CD4-positive, alpha-beta T cell (primary cell): ENCODE results near the gene KDM4B. TPM values are rescaled to one million over a fixed set of nuclear protein-coding genes. Genes with fewer than 3 reads are reported as not detected.

Source experiments
- ATAC-seq: fragments of 200-7000 bp; cut with Tn5 transposase; one replicate; pipeline ENCODE4 v1.10.0; 2022; ENCODE audit warnings: mild to moderate bottlenecking; ENCODE audit not compliant: poor library complexity
- CTCF ChIA-PET: fragments of 350-600 bp; sonication (Branson Sonifier 250); formaldehyde crosslinking; loops from one replicate; lab custom pipeline; 2021; ENCODE audit warnings: antibody characterized with exemption, inconsistent platforms; lab: Charles Lee
- POLR2A ChIA-PET: fragments of 350-600 bp; sonication (Branson Sonifier 250); formaldehyde crosslinking; loops from one replicate; lab custom pipeline; 2021; ENCODE audit warnings: antibody characterized with exemption, inconsistent platforms; lab: Charles Lee
- DNase-seq, 14 experiments: peaks; one replicate each; pipeline ENCODE4 v3.0.0-alpha.2; 2013 to 2020; ENCODE audit warnings: mixed read lengths in 2 of 14
- H3K27ac ChIP-seq, 2 donors: one replicate each; pipeline versions ENCODE4 v1.5.1 to v1.7.0; 2013; ENCODE audit warnings: low read length in 2 of 2, low read depth in 1 of 2, mild to moderate bottlenecking in 1 of 2
- H3K27me3 ChIP-seq, 2 experiments: 1 replicate in 1 of 2; 2 replicates in 1 of 2; pipeline versions ENCODE4 v1.6.1 to v1.7.0; 2013; ENCODE audit warnings: low read length in 2 of 2, control low read depth in 1 of 2, mild to moderate bottlenecking in 1 of 2, moderate library complexity in 1 of 2; ENCODE audit not compliant: insufficient read depth in 2 of 2, control insufficient read depth in 1 of 2
- H3K36me3 ChIP-seq: one replicate; pipeline ENCODE4 v1.6.1; 2013; ENCODE audit warnings: low read length, control low read depth; ENCODE audit not compliant: insufficient read depth
- H3K4me1 ChIP-seq: one replicate; pipeline ENCODE4 v1.6.1; 2013; ENCODE audit warnings: low read length, control low read depth; ENCODE audit not compliant: insufficient read depth
- H3K4me3 ChIP-seq: one replicate; pipeline ENCODE4 v1.5.1; 2013; ENCODE audit warnings: mild to moderate bottlenecking, low read length, moderate library complexity
- H3K9me3 ChIP-seq, 2 experiments: 1 replicate in 1 of 2; 2 replicates in 1 of 2; pipeline versions ENCODE4 v1.6.1 to v1.7.0; 2013; ENCODE audit warnings: low read length in 2 of 2, mild to moderate bottlenecking in 2 of 2, control low read depth in 1 of 2, moderate library complexity in 1 of 2; ENCODE audit not compliant: control insufficient read depth in 1 of 2, insufficient read depth in 1 of 2
- H3K27ac Mint-ChIP-seq: one replicate; pipeline ENCODE4 v1.8.0; 2020; ENCODE audit warnings: mixed read lengths
- H3K27me3 Mint-ChIP-seq: one replicate; pipeline ENCODE4 v1.8.0; 2021; ENCODE audit warnings: mixed read lengths
- H3K36me3 Mint-ChIP-seq: one replicate; pipeline ENCODE4 v1.8.0; 2021; ENCODE audit warnings: low read depth, mixed read lengths
- H3K4me1 Mint-ChIP-seq: one replicate; pipeline ENCODE4 v1.8.0; 2021; ENCODE audit warnings: low read depth, mixed read lengths
- H3K4me3 Mint-ChIP-seq: one replicate; pipeline ENCODE4 v1.8.0; 2020; ENCODE audit warnings: mild to moderate bottlenecking, mixed read lengths
- H3K9me3 Mint-ChIP-seq: one replicate; pipeline ENCODE4 v1.8.0; 2020; ENCODE audit warnings: mixed read lengths
- intact Hi-C, 2 experiments: fragments of 100-400 bp; cut with DNase I in 1 of 2; cut with micrococcal nuclease in 1 of 2; formaldehyde crosslinking; loops; one replicate each; pipeline versions ENCODE4 v1.15.1 to v1.9.0; 2023 to 2025; cut with DNase I, micrococcal nuclease
- total RNA-seq, 174 experiments: library from RNA in 2 of 174; stranded (reverse) in 2 of 174; gene quantifications; one replicate each; pipeline ENCODE4 v1.2.3 and lab custom pipeline; 2021 to 2026
- TF ChIP-seq, protein P1 (sequence below): fragments of 200-600 bp; IDR thresholded peaks from one replicate; pipeline ENCODE4 v1.8.0; 2022; ENCODE audit warnings: antibody characterized with exemption, mild to moderate bottlenecking

KDM4B gene
- total RNA-seq, 2 experiments from 2014 or later: 41.8 to 42.5 TPM

- ATAC-seq (no peak), DNase-seq (no peak)
- Mint-ChIP-seq H3K27me3 (no peaks in the 10 kb centered on the region), H3K27ac (no peak overlapping the region), H3K4me1 (no peaks in the 10 kb centered on the region), H3K36me3 (peaks cover 29% of the 10 kb centered on the region), H3K9me3 (no peaks in the 10 kb centered on the region), H3K4me3 (no peak overlapping the region)
- POLR2A ChIA-PET: no interaction called here
- H3K4me1 ChIP-seq: no peaks in the 10 kb centered on the region
- intact Hi-C loops: no loop called here
- CTCF ChIA-PET: no interaction called here
- H3K4me3 ChIP-seq: no peak overlapping the region
- no peaks in the 10 kb centered on the region for H3K27me3 ChIP-seq
- peaks cover under 1 to 25% of the 10 kb centered on the region in 2 experiments for H3K9me3 ChIP-seq
- peaks cover 17% of the 10 kb centered on the region for H3K36me3 ChIP-seq
- TF ChIP-seq, protein P1, sequence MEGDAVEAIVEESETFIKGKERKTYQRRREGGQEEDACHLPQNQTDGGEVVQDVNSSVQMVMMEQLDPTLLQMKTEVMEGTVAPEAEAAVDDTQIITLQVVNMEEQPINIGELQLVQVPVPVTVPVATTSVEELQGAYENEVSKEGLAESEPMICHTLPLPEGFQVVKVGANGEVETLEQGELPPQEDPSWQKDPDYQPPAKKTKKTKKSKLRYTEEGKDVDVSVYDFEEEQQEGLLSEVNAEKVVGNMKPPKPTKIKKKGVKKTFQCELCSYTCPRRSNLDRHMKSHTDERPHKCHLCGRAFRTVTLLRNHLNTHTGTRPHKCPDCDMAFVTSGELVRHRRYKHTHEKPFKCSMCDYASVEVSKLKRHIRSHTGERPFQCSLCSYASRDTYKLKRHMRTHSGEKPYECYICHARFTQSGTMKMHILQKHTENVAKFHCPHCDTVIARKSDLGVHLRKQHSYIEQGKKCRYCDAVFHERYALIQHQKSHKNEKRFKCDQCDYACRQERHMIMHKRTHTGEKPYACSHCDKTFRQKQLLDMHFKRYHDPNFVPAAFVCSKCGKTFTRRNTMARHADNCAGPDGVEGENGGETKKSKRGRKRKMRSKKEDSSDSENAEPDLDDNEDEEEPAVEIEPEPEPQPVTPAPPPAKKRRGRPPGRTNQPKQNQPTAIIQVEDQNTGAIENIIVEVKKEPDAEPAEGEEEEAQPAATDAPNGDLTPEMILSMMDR: no peak
- no peak overlapping the region for H3K27ac ChIP-seq
Observed at GRCh38 chr19:5092481-5092843, 123.5 kb downstream of the KDM4B start.

- H3K36me3 ChIP-seq: peaks cover 22% of the 10 kb centered on the region
- H3K9me3 ChIP-seq: peaks cover 8 to 34% of the 10 kb centered on the region in 2 experiments
- H3K4me3 ChIP-seq: no peak overlapping the region
- TF ChIP-seq, protein P1: no peak
- H3K27ac ChIP-seq: no peak overlapping the region
- ATAC-seq: no peak
- intact Hi-C loops: no loop called here
- POLR2A ChIA-PET: no interaction called here
- DNase-seq: no peak
- H3K4me3 Mint-ChIP-seq: no peak overlapping the region
- H3K27ac Mint-ChIP-seq: no peak overlapping the region
- H3K36me3 Mint-ChIP-seq: peaks cover 34% of the 10 kb centered on the region
- no peaks in the 10 kb centered on the region for H3K9me3 Mint-ChIP-seq
- no peaks in the 10 kb centered on the region for H3K27me3 Mint-ChIP-seq
- CTCF ChIA-PET: no interaction called here
- no peaks in the 10 kb centered on the region for H3K27me3 ChIP-seq
- H3K4me1 Mint-ChIP-seq: no peaks in the 10 kb centered on the region
- no peaks in the 10 kb centered on the region for H3K4me1 ChIP-seq
Observed at GRCh38 chr19:5093297-5093928, 124.5 kb downstream of the KDM4B start.

DNA sequence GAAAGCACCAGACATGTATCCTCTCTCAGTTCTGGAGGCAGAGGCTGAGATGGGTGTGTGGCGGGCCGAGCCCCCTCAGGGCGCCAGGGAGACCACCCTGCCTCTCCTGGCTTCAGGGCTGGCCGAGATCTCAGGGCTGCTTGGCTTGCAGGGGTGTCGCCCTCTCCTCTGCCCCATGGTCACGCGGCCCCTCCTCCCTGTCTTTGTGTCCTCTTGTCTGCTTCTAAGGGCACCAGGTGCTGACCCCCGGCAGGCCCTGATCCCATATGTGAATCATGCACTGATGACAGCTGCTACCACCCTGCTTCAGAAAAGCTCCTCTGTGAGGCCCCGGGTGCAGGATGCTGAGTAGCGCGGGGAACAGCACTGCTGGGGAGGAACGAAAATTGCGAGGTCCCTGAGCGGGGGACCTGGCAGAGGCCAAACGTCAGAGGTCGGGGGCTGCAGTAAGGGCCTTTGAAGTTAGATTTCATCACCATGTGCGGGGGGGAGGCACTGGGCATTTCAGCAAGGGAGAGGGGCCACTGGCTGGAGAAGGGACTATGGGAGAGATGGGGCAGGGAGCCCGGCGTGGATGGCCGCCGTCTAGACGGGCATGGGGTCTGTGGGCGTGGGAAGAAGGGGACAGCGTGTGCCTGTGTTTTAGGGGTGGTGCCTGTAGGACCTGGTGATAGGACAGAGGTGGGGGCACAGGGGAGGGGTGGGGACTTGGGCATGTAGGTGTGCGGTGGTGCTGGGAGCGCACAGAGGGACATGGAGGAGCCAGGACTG lies 125.2 kb downstream of the KDM4B start:
- ATAC-seq: no peak
- H3K27ac Mint-ChIP-seq: no peak overlapping the region

More for the DNA sequence above, 125.2 kb downstream of the KDM4B start:
- DNase-seq: no peak
- Mint-ChIP-seq H3K4me1 (no peaks in the 10 kb centered on the region), H3K27me3 (no peaks in the 10 kb centered on the region), H3K9me3 (no peaks in the 10 kb centered on the region), H3K4me3 (no peak overlapping the region), H3K36me3 (peaks cover 35% of the 10 kb centered on the region)
- Histone ChIP-seq H3K27me3 (no peaks in the 10 kb centered on the region), H3K4me3 (no peak overlapping the region), H3K27ac (no peak overlapping the region), H3K36me3 (peaks cover 23% of the 10 kb centered on the region), H3K9me3 (peaks cover 13 to 42% of the 10 kb centered on the region in 2 experiments), H3K4me1 (no peaks in the 10 kb centered on the region)
- TF ChIP-seq, protein P1: no peak
- intact Hi-C loops: no loop called here
- CTCF ChIA-PET: no interaction called here
- POLR2A ChIA-PET: no interaction called here
